Tibial nerve (tissue), 4 donors: ENCODE measurements around the gene HMGCL.

Experiments used
- CTCF ChIP-seq, 5 experiments: fragments of 200-600 bp in 3 of 5; fragments of 450-650 bp in 2 of 5; sonication (generic) in 3 of 5; IDR thresholded peaks; one replicate each; pipeline ENCODE4 v1.5.1; 2016 to 2019; ENCODE audit warnings: antibody characterized with exemption in 5 of 5, mild to moderate bottlenecking in 3 of 5, moderate library complexity in 2 of 5
- EP300 ChIP-seq, 2 donors: sonication (generic); formaldehyde crosslinking; IDR thresholded peaks; one replicate each; pipeline ENCODE4 v1.6.1; 2017; ENCODE audit warnings: antibody characterized with exemption in 2 of 2, mild to moderate bottlenecking in 1 of 2
- POLR2A ChIP-seq, 2 donors: fragments of 450-650 bp; IDR thresholded peaks; one replicate each; pipeline ENCODE4 v1.6.1; 2017; ENCODE audit warnings: antibody characterized with exemption in 2 of 2, mild to moderate bottlenecking in 2 of 2, moderate library complexity in 2 of 2

DNA sequence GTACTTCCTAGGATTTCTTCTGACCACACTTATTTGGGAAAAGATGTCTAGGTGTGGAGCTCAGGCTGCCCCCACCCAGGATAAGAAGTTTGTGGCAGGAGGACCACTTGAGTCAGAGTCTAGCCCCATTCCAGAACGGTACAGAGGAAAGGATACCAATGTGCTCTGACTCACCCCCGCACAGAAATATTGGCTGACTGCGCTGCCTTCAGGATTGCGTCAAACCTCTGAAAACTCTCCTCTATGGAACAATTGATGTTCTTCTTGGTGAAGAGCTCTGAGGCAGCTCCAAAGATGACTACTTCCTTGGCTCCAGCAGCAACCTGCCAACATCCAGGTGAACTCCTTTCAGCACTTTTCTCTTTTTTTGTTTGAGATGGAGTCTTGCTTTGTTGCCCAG is 11.2 kb downstream of the HMGCL start:
- no peak for TF ChIP-seq CTCF (IDR thresholded peaks at IDR 0.05)
- TF ChIP-seq EP300 (IDR thresholded peaks at IDR 0.05), result no peak
- TF ChIP-seq POLR2A (IDR thresholded peaks at IDR 0.05), result no peak
